GM19035 (cell line): ENCODE measurements around the gene GPR162.

ENCODE experiments used
- ATAC-seq: cut with Tn5 transposase; IDR thresholded peaks from one replicate; pipeline ENCODE4 v1.9.1; 2021; ENCODE audit not compliant: unreplicated experiment

Gene GPR162

DNA sequence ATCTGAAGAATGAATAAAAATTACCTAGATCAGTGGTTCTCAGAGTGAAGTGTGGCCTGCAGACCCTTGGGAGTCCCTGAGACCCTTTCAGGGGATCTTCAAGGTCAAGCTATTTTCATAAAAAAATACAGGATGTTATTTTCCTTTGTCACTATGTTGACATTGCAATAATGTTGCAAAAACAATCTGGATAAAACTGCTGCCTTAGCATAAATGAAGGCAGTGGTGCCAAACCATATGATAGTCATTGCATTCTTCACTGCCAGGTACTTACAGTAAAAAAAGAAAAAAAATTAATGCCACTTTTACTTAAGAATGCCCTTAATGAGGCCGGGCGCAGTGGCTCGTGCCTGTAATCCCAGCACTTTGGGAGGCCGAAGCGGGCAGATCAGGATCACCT is 34.3 kb upstream of the GPR162 start:
- no peak for ATAC-seq

DNA sequence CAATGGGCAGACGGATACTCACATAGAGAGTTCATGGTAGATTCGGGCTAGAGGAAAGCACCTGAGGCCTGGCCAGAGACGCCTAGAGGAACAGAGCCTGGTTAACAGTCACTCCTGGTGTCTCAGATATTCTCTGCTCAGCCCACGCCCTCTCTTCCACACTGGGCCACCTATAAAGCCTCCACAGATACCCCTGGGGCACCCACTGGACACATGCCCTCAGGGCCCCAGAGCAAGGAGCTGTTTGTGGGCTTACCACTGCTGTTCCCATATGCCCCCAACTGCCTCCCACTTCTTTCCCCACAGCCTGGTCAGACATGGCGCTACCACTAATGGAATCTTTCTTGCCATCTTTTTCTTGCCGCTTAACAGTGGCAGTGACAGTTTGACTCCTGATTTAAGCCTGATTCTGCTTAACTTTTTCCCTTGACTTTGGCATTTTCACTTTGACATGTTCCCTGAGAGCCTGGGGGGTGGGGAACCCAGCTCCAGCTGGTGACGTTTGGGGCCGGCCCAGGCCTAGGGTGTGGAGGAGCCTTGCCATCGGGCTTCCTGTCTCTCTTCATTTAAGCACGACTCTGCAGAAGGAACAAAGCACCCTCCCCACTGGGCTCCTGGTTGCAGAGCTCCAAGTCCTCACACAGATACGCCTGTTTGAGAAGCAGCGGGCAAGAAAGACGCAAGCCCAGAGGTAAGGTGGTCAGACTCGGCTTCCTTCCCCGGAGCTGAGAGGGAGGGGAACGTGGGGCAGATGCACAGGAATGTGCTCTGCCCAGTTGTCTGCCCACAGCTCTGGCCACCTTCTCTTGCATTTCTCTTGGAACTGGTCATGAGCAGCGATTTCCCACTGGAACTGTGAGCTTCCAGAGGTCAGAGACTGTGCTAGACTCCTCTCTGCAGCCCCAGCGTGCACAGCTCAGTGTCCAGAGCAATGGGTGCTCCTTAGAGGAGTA is 32.4 kb upstream of the GPR162 start, which contains the start of gene CD4:
CD4 (plus strand) TSS at position 557 of the 953 bp plus-strand sequence. CDS start 10,611 bp downstream, outside the sequence.
- ATAC-seq, result no peak

DNA sequence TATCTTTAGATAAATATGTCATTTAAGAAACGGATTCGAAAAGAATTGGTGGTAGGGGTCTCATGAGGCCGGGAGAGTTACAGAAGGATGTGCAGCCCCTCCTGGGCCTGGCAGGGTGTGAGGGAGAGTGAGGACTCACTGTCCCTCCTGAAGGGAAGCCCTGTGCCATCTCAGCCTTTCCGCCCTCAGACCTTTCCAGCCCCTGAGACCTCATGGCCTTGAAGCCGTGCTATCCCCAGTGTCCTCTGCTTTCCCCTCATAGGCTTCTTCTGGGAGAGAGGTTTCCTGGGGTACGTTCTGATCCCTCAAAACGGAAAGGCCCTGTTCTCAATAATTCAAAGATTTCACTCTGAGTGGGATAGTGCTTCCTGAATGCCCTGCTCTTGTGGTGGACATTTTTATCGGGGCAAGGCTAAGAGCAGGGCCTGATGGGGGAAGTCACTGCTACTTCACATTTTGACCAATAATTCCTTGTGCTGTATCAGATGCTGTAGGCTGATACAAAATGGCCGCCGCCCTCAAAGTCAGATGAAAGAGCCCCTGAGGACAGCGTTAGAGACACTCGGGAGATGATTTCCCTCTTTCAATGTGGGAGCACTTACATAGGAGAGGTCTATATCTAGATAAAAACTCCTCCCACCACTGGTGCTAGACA is 31.0 kb upstream of the GPR162 start:
- no peak for ATAC-seq

DNA sequence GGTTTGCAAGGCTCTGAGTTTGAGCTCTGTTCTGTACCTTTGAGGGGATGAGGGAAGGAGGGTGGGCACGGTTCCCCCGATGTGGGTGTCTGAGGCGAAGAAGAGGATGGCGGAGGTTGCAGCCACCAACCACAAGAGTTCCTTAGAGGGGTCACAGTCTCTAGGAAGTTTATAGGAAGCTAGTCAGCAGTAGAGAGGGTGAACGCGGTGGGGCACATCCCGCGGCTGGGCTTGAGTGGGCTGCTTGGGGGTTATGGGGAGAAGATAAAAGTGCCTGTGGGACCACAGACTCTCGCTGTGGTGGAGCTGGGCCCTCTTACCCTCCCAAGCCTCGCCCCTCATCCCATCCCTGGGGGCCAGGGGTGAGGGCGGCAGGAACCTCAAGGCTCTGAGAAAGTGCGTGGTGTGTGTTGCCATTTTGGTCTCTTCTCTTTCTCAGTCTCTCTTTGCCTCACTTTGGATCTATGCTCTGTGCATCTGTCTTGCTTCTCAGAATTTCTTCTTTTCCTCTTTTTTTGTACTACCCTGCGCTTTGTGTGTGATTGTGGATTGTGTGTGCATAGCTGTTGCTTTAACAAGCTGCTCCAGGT is 29.6 kb upstream of the GPR162 start:
- ATAC-seq, result no peak

- no peak for ATAC-seq
Measured at GRCh38 chr12:6792522-6793201, 29.0 kb upstream of the GPR162 start.

DNA sequence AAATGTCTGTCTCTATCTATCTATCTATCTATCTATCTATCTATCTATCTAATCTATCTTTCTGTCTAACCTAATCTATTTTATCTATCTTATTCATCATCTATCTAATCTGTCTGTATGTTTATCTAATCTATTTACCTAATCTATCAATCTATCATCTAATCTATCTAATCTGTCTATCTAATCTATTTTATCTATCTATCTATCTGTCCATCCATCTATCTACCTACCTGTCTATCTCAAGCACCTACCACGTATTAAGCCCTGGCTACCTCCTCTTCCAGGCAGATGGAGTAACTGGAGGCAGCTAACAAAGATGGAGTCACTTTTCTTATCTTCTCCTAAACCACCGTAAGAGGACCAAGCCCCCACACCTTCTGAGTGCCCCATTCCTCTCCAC is 26.5 kb upstream of the GPR162 start:
- no peak for ATAC-seq

- ATAC-seq, result no peak
Measured at GRCh38 chr12:6796576-6796975, 25.0 kb upstream of the GPR162 start.

- ATAC-seq, result no peak
Measured at GRCh38 chr12:6799147-6799546, 22.5 kb upstream of the GPR162 start.

- no peak for ATAC-seq
Measured at GRCh38 chr12:6807170-6807569, 14.5 kb upstream of the GPR162 start.

- no peak for ATAC-seq
Measured at GRCh38 chr12:6809056-6809455, 12.6 kb upstream of the GPR162 start.

DNA sequence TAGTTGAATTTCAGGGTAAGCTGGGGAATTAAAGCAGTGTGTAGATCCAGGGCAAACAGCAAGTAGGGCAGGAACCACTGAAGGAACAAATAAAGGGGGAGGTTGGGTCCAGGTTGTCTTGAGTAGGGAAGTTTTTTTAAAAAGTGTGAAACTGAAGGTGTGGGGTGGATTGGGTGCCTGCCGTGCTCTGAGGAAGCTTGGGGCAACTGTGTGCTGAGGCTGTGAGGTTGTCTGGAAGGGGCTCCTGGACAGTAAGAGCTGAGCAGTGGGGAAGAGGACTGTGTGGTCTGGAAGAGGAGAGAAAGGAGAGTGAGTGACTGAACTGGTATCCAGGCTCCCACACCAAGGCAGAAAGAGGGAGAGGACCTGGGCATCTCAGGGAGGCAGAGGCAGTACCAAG is 10.9 kb upstream of the GPR162 start:
- ATAC-seq, result no peak

GRCh38 chr12:6813363-6813762 is 8.3 kb upstream of the GPR162 start:
- ATAC-seq, result no peak

- ATAC-seq, result no peak
Measured at GRCh38 chr12:6816598-6816997, 5.0 kb upstream of the GPR162 start.

- ATAC-seq, result no peak
Measured at GRCh38 chr12:6817098-6817497, 4.5 kb upstream of the GPR162 start.

GRCh38 chr12:6817662-6818157 is 3.9 kb upstream of the GPR162 start:
- ATAC-seq, result no peak

GRCh38 chr12:6818222-6818621 is 3.4 kb upstream of the GPR162 start:
- ATAC-seq, result no peak

GRCh38 chr12:6818645-6819044 is 3.0 kb upstream of the GPR162 start:
- ATAC-seq, result no peak

DNA sequence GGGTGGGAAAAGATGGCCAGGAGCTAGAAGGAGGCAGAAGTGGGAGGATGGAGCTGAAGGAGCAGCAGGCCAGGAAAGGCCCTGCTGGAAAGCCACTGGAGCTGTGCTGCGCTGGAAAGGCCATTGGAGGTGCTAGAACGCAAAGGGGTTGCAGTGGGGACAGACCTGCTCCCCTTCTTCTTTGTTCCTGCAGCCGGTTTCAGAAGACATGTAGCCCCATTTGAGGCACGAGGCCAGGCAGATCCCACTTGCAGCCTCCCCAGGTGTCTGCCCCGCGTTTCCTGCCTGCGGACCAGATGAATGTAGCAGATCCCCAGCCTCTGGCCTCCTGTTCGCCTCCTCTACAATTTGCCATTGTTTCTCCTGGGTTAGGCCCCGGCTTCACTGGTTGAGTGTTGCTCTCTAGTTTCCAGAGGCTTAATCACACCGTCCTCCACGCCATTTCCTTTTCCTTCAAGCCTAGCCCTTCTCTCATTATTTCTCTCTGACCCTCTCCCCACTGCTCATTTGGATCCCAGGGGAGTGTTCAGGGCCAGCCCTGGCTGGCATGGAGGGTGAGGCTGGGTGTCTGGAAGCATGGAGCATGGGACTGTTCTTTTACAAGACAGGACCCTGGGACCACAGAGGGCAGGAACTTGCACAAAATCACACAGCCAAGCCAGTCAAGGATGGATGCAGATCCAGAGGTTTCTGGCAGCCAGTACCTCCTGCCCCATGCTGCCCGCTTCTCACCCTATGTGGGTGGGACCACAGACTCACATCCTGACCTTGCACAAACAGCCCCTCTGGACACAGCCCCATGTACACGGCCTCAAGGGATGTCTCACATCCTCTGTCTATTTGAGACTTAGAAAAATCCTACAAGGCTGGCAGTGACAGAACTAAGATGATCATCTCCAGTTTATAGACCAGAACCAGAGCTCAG is 2.3 kb upstream of the GPR162 start:
- ATAC-seq, result no peak

DNA sequence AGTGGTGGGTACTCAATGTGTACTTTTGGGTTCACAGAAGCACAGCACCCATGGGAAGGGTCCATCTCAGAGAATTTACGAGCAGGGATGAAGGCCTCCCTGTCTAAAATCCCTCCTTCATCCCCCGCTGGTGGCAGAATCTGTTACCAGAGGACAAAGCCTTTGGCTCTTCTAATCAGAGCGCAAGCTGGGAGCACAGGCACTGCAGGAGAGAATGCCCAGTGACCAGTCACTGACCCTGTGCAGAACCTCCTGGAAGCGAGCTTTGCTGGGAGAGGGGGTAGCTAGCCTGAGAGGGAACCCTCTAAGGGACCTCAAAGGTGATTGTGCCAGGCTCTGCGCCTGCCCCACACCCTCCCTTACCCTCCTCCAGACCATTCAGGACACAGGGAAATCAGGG is 1.5 kb upstream of the GPR162 start:
- no peak for ATAC-seq
